Activated effector memory CD4-positive, alpha-beta T cell treated with Interleukin-2 at 50 U/mL for 16 hours (primary cell): Measurements from ENCODE around the gene CBX8.

Experiments
- DNase-seq: peaks from one replicate; pipeline ENCODE4 v3.0.0-alpha.2; 2020

Gene CBX8

DNA sequence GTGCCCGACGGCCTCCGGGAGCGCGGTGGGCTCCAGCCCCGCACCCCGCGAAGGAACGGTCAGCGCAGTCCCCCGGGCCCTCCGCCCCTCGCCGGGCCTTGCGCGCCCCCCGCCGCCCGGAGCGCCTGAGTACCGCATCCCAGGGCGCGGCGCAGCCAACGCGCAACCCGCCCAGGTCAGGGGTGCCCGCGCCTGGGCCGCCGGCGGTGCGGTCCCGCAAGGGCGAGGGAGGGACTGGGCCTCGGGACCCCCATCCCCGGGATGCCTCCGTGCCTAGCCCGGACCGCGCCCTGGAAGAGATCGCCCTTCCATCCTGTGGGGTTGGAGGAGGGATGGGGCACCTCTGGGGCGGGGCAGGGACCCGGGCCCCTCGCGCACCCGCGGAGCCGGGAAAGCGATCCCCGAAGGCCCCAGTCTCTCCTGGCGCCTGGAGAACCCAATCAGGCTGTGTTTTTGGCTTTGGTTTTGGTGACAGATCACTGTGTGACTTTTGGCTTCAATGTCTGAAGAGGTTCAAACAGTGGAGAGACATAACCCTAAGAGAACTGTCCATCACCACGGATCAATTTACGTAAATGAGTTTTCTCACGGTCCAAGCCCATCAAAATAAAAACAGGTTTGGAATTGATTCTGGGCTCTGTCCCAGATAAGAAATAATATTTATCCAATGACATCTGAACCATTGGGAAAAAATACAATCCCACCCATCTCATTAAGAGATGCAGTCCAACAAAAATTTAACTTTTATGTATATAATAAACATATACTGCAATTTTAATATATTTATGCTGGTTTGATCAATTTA lies 48.4 kb downstream of the CBX8 start:
- no peak for DNase-seq

DNA sequence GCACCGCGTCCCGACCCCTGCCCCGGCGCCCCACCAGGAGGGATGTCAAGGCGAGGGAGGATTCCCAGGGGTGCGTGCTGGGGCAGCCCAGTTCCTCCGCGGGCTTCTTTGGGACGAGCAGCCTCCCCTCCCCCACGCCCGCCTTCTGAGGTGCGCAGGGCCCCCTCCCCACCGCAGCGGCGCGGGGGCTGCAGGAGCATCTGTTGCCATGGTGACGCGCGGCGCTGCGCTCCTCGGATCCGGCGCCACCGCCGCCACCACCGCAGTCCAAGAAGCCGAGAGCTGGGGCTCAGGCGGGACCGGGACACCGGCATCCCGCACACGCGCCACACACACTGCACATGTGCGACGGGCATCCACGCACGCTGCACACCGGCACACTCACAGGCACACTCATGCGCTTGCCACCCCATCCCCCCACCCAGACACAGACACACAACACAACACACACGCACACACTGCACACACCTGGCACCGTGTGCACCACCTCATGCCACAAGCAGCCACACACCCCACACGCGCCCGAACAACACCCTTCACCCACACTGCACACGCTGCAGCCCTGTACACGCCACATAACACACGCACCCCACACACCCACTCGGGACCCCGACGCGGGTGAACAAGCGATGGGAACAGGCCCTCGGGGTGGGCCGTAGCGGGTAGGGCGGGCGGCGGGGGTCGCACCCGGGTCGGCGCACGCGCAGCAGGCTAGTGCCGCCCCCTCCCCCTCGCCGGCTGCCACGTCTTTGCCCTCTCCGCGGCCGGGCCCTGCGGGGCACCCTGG lies 49.2 kb downstream of the CBX8 start:
- DNase-seq = no peak

DNA sequence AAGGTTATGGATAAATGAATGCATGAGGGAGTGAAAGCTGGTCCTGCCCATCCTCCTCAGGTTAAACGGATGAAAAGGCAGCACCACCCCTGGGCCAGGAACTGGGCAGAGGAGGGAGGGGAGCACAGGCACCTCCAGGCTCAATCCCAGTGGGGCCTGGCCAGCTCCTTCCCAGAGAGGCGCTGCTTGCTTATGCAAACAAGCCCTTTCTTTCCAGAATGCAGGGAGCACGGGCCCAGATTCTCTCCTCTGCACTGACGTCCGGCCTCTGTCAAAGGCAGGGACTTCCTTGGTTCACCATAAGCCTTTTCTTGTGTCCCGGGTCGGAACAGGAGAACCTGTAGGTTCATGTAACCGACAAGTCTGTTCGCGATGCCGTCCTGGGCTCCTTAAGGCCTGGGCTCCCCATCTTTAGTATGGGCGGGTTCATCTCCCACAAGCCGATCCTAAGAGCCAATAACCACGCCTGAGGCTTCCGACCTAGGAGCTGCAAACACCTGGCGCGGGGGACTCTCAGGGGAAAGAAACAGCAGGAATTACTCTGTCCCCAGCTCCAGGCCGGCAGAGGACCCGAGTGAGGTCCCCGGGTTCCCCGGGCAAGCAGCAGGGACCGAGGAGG lies 49.9 kb downstream of the CBX8 start:
- DNase-seq = no peak

DNA sequence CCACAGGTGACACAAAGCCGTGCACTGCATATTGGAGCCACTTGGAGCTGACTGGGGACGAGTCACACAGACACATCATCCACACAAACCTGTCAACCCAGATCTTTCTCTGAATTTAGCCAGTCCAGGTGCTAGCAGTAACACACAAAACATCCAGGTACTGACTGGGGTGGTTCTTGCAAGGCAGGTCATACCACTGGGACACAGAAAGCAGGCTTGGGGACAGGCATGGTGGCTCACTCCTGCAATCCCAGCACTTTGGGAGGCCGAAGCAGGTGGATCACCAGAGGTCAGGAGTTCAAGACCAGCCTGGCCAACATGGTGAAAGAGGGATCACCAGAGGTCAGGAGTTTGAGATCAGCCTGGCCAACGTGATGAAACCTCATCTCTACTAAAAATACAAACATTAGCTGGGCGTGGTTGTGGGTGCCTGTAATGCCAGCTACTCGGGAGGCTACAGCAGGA lies 51.2 kb downstream of the CBX8 start:
- DNase-seq = no peak

DNA sequence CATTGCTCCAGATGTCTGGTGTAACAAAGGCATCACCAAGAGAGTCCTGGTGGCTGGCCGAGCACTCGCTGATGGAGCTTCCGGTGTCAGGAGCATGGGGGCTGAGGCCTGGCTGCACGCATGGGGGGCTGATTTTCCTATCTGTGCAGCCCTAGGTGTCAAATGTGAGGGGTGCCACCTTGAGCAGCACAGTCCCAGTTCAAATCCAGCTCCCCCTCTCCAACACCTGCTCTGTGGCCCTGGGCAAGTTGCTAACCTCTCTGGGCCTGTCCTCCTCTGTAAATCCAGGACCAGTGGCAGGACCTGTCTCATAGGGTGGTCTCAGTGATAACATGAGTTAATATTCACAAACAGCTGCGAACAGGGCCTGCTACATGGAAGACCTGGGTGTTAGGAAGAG lies 53.3 kb downstream of the CBX8 start:
- no peak for DNase-seq

DNA sequence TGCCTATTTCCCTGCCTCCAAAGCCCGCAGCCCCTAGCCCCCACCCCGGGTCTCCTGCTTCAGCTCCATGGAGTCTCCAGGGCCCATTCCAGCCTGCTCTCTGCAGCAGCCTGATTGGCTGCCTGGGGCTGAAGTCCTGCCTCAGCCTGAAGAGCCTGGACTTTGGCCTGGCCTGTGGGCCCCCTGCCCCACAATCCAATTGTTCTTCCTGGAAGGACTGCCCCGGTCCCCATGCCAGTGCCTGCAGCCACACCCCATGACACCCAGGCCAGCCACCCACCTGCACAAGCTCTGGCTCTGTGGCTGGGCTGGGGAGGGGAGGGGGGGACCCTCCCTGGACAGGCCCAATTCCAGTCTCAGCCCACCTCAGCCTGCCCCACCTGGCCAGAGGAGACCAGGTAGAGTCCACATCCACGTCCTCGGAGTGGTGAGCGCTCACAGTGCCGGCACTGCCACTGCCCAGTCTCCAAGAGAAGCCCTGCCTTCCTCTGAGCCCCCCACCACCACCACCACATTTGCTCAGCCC lies 53.9 kb downstream of the CBX8 start:
- no peak for DNase-seq

DNA sequence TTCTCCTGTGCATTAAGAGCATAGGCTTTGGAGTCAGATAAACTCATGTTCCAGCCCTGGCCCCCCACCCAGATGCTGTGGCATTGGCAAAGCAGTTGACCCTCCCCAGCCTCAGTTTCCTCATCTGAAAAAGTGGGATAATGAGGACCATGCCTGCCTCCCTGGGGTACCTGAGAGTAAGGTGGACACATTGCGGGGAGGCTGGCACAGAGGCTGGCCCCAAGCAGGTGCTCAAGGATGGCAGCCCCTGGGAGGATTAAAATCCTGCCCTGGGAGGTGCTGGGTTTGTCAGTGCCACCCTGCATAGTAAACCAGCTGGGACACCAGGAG lies 54.3 kb downstream of the CBX8 start:
- DNase-seq = no peak
